OCI-LY3 (cell line): ENCODE measurements around the gene NRXN3.

Experiments
- CTCF ChIP-seq: fragments of 200-600, 300-600 bp; sonication (generic); IDR thresholded peaks from 2 replicates; pipeline ENCODE4 v1.5.1; 2014; ENCODE audit warnings: antibody characterized with exemption, low read length, low read depth
- EZH2phosphoT487 ChIP-seq: fragments of 200-600 bp; shearing (Covaris generic); IDR thresholded peaks from 2 replicates; pipeline ENCODE4 v1.6.1; 2018; ENCODE audit warnings: antibody characterized with exemption, mixed run types, low read depth

DNA sequence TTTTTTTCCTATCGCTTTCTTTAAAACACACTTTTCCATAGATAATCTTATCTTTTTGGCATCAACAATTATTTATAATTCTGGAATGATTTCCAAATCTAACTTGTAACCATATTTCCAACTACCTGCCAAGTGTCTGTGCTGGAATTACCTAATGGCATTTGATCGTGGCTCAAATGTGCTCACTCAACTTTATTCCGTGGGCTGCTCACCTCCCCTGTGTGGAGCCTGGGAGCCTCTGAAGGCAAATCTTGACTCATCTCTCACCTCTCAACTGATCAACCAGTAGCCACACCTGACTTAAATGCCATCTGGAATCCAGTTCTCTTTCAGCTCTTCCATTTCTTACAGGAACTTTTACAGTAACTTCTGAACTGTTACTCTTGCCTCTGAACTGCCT, 1432.6 kb downstream of the NRXN3 start:
- TF ChIP-seq CTCF (no peak), EZH2phosphoT487 (no peak)
